ENCODE results near the gene STEAP1B.

DNA sequence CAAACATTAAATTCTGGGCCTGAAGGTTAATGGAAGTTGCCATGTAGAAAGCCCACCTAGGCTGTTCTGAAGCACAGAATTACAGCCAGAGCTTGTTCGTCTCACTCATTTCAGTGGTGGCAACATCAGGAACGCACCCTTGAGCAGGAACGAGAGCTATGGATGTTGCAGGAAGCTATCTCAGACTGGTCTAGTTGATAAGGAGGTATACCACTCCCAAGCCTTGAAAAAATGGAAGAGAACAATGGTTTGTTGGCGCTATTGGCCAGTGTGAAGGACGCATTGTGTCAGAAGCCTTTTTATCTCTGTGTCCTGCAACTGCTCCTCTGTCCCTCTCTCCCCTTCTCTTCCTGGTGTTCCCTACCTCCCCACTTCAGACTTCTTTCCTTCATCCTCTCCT, 82.1 kb downstream of the STEAP1B start:
- TF ChIP-seq ZNF274 (IDR thresholded peaks at IDR 0.05; ENCODE audit: low read depth, low read length) (no peak), YY1 (IDR thresholded peaks at IDR 0.05; ENCODE audit: insufficient read depth, insufficient read length) (no peak)
